Skin epidermis (tissue), 12 donors: ENCODE results near the gene LBX2.
A peak's percentile ranks its signal among the peaks of the same experiment; 100 is the strongest.

Experiments
- H3K27ac ChIP-seq, 21 experiments: fragments of 200-600 bp; sonication (generic) in 11 of 21; one replicate each; pipeline ENCODE4 v1.5.0; 2020; ENCODE audit warnings: mild to moderate bottlenecking in 3 of 21, inconsistent platforms in 2 of 21, moderate library complexity in 2 of 21
- H3K4me3 ChIP-seq, 7 experiments: fragments of 200-600 bp; sonication (generic) in 2 of 7; one replicate each; pipeline ENCODE4 v1.5.0; 2020; ENCODE audit warnings: inconsistent platforms in 2 of 7, mild to moderate bottlenecking in 2 of 7, moderate library complexity in 1 of 7

LBX2 gene

DNA sequence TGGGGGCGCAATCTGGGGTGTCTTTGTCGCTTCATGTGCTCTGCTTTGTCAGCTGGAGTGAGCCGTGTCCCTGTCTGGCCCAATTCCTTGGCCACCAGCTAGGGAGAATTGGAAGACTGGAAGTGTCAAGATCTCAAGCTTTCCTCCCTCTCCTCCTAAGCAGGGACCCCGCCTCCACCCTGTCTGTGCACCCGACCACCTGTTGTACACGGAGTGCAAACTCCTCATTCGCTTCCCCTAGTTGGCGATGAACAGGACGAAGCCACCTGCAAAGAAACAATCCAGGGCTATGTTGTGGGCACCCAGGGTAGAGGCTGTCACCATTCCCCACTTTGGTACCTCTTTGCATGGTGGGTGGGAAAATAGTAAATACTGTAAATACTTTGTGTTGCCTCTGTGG, 28.3 kb upstream of the LBX2 start:
- no peak overlapping the region for H3K4me3 ChIP-seq
- no peak overlapping the region for H3K27ac ChIP-seq

DNA sequence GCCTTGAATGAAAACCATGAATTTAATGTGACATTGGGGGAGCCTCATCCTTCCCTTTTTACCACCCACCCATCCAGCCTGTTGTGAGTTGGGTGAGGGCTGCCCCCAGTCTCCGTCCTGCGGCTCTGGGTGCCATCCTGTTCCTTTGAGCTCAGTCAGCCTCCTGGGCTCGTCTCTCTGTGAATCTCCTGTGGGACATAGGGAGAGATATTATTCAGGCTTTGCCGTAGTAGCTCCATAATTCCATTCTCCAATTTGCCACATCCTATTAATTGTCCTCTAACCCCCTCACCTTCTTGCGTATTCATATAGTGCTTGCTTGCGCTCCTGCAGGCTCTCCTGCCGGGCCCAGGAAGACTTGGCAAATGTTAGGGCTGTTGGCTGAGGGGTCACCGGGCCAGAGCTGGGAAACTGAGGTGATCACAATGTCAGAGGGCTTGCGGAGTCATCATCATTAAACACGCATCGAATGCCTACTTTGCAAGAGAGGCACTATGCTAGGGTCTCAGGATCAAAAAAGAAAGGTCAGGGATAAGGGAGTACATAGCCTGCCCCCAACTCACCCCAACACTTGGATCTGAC, 27.3 kb upstream of the LBX2 start:
- no peak overlapping the region for H3K27ac ChIP-seq
- H3K4me3 ChIP-seq: no peak overlapping the region

DNA sequence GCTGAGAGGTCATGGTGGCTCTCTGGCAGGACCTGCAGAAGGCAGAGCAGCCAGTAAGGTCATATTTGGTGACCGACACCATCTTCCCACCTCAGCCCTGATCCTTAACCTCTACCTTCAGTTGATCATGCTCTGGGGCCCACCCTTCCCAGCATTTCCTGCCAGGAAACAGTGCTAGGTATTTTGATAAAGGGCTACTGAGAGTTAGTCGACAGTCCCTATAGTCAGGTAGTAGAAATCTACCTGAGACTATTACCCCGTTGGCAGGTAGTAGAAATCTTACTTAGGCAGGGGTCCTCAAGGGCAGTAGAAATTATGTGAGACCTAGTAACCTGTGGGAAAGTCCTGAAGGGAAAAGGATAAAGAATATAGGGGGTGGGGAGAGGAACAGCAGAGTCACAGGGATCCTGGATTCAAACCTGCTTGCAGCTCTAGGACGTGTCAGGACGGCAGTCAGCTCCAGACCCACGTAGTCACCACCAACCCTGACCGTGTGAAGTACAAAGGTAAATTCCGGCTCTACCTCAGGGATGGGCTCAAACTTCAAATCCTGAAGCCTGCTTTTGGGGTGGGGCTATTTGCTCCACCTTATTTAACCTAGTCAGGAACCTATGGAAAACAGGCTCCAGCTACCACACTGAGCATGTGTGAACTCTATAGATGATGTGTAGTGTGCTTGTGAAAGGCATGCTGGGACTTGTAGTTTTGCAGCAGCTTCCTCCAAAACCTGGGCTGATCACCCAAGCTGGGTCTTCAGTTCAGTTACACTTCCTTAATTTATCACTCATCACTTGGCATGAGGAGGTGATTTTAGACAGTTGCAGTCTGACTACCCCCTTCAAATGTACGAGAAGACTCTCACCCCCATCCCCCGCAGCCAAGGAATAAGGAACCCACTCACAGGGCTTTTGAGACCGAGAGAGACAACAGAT, 26.6 kb upstream of the LBX2 start, which contains the start of gene DQX1:
DQX1 (minus strand) TSS at position 515 of the 932 bp plus-strand sequence; CDS start at position 13, 502 bp downstream.
- no peak within 1 kb of the TSS for H3K4me3 ChIP-seq

DNA sequence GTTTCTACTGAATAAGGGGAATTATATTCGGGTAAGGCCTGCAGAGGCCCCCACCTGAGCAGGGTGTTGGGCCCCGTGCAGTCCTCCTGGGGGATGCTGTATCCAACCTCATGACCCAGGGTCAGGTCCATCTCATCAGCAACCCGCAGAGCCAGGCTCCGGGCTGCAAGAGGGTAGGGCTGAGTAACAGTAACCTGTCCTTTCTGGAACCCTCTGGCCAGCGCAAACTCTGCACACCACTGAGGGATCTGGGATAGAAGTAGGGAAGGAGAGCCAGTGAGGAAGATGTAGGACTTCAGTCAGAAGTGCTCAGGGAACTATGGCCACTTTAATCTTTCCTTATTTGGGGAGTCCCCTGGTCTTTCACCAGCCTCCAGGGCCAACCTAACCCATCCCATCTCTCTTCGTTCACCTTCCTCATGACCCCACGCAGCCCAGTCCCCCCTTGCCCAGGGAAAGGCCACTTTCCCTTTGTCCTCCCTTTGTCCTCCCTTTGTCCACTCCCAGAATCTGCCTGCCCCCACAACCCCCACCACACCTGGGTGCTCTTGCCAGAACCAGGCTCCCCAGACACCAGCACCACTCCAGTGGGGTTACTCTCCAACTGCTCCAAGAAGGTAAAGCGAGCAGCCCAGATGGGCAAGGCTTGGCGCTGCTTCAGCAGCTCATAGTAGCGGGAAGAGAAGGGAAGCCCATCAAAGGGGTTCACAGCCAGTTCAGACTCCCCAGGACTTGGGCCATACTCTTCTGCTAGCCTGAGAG, 25.7 kb upstream of the LBX2 start:
- Histone ChIP-seq H3K4me3 (no peak overlapping the region), H3K27ac (no peak overlapping the region)

More for the DNA sequence above, 26.6 kb upstream of the LBX2 start, which contains the start of gene DQX1:
- peak within 1 kb of the TSS in 1 of 21 experiments; percentile 34 for H3K27ac ChIP-seq

DNA sequence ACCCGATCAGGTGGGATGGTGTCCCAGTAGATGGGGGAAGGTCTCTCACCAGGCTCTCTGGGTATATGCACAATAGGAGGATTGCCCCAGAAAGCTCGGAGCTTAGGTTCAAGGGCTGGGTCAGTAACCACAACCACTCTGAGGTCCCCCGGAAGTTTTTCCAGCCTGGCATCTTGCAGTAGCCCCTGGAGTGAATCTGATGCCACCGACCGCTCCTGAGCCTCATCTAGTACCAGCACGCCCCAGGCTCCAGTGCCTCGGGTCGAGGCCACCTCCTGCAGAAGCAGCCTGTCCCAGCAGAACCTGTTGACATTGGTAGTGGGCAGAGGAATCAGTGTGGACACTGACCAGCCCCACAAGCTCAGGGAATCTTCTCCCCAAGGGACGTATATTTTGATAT, 24.6 kb upstream of the LBX2 start:
- Histone ChIP-seq H3K4me3 (no peak overlapping the region), H3K27ac (no peak overlapping the region)

DNA sequence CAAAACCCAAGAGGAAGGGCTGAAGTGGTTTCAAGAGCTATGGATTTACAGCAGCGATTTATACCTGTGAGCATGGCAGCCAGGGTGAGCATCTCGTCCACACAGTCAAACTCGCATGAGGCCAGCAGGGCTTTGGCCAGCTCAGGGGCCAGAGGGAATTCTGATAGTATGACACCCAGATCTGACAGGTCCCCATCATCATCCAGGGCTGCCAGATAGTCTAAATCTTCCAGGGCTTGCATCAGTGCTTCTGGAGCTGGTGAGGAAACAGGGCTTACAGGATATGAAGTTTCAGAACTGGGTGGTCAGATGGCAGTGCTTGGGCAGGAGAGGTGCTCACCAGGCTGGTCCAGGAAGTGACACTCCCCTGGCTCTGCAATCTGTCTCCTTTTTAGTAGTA, 23.1 kb upstream of the LBX2 start:
- Histone ChIP-seq H3K27ac (no peak overlapping the region), H3K4me3 (no peak overlapping the region)

DNA sequence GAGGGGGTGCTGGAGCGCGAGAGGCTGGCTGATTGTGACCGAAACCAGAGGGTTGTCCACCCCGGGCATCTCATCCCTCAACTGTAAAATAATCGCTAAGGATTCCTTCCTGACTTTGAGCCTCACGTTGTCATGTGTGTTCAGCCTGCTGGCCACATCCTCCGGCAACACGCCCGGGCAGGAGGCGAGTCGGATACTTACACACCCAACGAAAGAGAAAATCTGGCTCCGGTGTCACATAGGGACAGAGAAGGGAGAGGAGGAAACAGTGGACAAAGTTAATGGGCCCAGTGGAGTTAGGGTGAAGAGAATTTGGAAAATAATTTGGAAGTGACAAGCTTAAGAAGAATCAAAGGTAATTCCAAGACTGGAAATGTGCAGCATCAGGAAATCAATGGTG, 17.2 kb upstream of the LBX2 start:
- H3K4me3 ChIP-seq: peak overlapping the region in 3 of 7 experiments; percentile 23 to 31 (median 31)

DNA sequence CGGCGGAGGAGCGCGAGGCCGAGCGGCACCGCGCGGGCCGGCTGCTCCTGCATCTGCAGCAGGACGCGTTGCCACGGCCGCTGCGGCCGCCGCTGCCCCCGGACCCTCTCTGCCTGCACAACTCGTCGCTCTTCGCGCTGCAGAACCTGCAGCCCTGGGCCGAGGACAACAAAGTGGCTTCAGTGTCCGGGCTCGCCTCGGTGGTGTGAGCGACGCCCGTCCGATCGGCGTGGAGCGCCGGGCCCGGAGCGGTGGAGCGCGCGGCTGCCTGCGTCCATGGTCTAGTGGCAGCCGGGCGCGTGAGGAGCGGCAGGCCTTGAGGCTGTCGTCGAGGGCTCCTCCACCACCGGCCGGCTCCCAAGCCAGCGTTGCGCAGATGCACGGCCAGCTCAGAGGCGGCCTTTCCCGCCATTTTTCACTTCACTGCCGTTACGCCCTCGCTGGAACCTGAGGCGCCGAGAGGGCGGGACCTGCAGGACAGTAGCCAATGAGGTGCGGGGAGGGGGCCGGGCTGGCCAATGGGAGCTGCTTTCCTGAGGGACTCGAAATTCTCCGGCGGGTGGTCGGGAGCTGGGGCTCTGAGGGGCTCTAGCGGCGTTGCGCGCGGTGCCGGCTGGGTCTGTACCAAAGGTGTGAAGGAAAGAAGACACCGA, 16.7 kb upstream of the LBX2 start:
- no peak overlapping the region for H3K27ac ChIP-seq
- H3K4me3 ChIP-seq: peak overlapping the region; percentile 3 to 31 (median 23)

More for the DNA sequence above, 17.2 kb upstream of the LBX2 start:
- H3K27ac ChIP-seq: no peak overlapping the region

DNA sequence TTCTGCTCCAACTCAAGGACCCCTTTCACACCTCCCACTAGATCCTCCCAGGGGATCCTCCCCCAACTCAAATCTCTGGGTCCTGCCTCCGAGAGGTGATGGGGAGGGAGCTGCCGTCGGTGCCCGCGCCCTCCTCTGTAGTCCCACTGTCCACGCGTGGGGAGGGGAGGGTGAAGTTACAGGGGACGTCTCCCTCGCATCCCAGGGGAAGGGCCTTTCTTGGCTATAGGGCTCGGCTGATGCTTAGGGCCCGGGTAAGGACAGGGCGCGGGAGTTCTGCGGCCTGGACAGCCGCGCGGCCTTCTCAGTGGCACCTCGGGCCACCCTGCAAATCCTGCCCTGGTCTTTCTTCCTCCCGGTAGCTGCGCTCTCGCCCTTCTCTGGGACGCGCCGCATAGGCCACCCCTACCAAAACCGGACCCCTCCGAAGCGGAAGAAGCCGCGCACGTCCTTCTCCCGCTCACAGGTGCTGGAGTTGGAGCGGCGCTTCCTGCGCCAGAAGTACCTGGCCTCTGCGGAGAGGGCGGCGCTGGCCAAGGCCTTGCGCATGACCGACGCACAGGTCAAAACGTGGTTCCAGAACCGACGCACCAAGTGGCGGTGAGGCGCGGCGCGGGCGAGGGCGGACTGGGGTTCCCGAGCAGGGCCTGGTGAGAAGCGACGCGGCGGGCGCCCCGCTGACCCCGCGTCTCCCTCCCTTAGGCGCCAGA, 16.0 kb upstream of the LBX2 start:
- Histone ChIP-seq H3K27ac (no peak overlapping the region), H3K4me3 (peak overlapping the region; percentile 3 to 31 (median 23))

DNA sequence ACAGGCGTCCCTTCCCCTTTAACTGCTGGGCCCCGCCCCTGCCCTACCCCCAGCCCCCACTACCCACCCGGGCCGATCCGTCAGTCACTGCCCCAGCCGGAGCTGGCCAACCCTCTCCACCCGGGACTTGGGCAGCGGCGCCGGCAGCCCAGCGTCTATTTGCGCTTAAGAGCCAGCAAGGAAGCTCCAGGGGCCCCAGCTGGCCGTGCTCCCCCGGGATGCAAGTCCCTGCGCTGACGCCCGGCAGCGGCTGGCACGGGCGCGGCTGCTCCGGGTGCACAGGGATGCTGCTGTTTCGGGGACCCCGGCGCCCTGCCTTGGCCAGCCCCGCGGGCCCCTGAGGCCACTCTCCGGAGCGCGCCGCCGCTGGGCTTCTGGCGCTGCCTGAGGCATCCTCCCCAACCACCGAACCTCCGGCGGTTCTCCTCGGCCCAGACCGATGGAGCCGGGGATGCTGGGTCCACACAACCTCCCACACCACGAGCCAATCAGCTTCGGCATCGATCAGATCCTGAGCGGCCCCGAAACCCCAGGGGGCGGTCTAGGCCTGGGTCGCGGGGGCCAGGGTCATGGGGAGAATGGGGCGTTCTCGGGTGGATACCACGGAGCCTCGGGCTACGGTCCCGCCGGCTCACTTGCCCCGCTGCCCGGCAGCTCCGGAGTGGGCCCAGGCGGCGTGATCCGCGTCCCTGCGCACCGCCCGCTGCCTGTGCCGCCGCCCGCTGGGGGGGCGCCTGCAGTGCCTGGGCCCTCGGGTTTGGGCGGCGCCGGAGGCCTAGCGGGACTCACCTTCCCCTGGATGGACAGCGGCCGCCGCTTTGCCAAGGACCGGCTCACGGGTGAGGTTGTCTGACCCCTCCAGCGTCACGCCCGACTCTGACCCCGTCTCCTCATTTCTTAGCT, 15.2 kb upstream of the LBX2 start, which contains the start of gene TLX2:
TLX2 (plus strand) TSS at position 83 of the 903 bp plus-strand sequence; CDS start at position 440, 357 bp downstream.
- Histone ChIP-seq H3K27ac (no peak within 1 kb of the TSS), H3K4me3 (peak within 1 kb of the TSS in 3 of 7 experiments; percentile 4 to 5 (median 4))

DNA sequence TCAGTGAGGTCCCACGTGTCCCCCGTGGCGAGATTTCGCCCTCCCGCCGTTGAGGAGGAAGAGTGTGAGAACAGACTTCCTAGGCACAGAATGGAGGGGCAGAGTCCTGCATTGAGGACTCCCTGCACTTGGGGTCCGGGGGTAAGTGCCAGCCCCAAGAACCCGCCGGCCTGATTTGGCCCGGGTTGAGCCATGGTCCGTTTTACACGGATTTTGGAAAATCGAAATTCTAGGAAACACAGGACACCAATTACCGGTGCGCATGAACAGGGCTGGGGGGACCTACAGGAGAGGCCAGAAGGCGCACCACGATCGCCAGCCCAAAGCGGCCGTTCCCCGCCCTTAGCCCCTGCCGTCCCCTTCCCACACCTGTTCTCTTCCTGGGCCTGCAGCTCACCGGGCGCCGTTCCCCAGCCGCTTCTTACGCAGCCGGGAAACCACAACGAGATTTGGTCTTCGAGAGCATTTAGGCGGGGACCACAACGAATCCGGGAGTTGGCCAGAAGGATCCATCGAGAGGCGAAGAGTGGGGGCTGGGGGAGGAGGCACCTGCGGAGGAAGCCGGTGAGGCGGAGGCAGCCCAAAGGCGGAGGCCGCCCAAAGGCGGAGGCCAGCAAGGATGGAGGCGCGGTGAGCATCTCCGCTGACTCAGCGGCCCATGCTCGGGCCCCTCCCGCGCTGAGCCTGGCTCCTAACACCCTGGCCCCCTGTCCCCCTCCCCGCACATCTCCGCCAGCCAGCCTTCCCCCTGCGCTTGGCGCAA, 14.4 kb upstream of the LBX2 start:
- H3K4me3 ChIP-seq: peak overlapping the region in 2 of 7 experiments; percentile 4 to 5
- no peak overlapping the region for H3K27ac ChIP-seq

DNA sequence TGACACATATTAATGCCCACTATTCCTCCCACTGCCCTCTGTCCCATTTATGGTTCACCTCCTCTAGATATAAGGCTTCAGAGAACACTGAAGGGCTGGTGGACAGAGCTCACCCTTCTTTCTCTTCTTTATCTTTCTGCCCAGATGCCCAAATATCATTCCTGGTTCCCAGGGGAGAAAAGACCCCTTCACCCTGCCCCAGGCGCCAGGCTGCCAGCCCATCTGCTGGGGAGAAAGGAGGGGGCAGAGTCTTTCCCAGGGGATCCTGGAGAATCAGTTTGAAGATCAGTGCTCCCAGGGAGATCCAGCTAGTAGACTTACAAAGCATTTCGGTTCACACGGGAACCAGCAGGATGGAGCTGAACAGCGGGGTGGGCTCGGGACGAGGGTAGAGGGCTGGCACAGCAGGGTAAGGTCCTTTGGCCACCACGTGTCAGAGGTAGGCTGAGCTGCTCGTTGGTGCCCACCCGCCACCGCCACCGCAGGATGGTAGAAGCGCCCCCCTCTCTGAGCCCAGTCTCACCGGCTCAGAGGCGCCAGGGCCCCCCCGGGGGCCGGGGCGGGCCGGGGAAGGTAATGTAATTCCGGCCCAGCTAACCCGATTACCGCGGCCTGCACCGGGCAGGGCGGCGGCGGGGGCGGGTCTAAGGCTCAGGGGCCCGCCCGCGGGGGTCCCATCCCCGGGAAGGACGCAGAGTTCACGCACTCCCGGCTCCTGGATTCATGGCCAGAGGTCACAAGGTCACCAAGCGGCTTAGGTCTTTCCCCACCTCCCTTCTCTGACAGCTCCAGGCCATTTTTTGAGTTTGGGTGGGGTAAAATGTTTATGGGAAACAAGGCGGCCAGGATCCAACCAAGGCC, 13.6 kb upstream of the LBX2 start:
- H3K27ac ChIP-seq: no peak overlapping the region
- H3K4me3 ChIP-seq: no peak overlapping the region

DNA sequence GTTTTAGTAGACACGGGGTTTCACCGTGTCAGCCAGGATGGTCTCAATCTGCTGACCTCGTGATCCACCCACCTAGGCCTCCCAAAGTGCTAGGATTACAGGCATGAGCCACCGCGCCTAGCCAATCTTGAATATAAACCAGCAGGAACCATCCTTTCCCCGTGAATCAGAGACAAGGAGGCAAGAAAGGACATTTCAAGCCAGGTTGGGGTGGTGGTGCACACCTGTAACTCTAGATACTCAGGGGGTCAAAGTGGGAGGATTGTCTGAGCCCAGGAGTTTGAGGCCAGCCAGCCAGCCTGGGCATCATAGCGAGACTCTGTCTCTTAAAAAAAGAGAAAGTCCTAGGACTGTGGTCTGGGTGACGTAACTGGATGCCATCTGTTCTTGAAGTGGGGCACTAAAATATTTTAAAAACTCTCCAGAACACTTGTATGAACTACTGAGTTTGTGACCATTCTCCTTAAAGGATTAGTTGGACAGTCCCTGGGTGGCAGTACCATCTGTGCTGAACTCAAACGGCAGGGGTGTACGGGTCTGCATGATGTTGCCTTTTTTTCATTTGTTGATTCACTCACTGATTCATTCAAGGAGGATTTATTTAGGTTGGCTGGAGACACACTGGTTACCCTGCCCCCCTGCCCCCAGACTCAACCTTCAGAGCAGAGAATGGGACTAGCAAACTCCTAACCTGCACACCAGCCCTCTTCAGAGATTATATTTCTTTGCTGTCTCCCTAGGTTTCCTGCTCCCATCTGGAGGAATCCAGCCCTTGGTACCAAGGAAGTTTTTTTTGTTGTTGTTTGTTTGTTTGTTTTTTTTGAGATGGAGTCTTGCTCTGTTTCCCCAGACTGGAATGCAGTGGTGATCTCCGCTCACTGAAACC, 11.9 kb upstream of the LBX2 start:
- H3K4me3 ChIP-seq: no peak overlapping the region
- H3K27ac ChIP-seq: no peak overlapping the region

DNA sequence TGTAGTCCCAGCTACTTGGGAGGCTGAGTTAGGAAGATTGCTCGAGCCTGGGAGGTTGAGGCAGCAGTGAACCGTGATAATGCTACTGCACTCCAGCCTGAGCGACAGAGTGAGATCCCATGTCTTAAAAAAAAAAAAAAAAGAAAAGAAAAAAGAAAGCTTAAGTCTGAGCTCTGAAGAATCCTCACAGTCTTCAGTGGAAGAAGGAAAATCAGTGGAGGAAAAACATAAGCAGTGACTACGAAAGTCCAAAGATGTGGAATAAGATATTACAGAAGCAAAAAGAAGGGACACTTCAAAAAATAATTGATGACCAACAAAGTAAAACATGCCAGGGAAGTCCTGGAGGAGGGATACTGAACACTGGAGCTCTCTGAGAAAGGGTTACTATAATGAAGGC, 10.9 kb upstream of the LBX2 start:
- no peak overlapping the region for H3K4me3 ChIP-seq
- H3K27ac ChIP-seq: no peak overlapping the region

DNA sequence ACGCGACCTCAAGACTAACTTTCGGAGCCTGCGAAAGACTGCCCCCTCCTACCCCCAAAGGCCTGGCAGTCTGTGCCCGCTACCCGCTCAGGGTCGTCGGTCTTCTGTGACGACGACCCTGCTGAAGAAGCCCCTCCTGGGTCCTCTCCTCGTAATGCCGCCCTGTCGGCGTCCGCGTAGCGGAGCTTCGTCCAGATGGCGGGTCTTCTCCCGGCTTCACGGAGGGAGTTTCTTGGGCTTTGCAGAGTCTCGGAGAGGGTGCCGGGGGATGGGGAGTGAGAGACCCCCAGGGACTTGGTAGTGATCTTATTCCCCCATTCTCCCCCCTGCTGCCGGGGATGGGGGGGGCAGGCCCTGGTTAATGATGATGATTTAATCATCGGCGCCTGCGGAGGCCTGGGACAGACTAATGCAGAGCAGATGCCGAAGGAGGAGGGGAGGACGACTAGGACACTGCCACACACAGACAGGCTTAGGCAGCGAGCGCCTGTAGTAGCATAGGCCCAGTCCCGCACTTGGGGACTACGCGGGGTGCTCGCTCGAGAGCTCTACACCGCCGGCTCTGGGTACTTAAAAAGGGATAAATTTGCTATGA, 8.6 kb upstream of the LBX2 start:
- peak overlapping the region; percentile 58 to 90 (median 67) for H3K4me3 ChIP-seq
- H3K27ac ChIP-seq: peak overlapping the region in 20 of 21 experiments; percentile 89 to 100 (median 98)
